ENCODE results near the gene AFF3.

AFF3 gene

GRCh38 chr2:99911736-99912135 lies 230.7 kb downstream of the AFF3 start:
- TF ChIP-seq TSHZ2 (CRISPR knock-in tag; IDR thresholded peaks at IDR 0.05) (no peak), ZNF565 (CRISPR knock-in tag; conservative IDR thresholded peaks at IDR 0.05; ENCODE audit: low read depth) (no peak), SNAI2 (CRISPR knock-in tag; IDR thresholded peaks at IDR 0.05) (no peak), CREB5 (CRISPR knock-in tag; IDR thresholded peaks at IDR 0.05; ENCODE audit: low read depth) (no peak)
- TF ChIP-seq, protein P1, sequence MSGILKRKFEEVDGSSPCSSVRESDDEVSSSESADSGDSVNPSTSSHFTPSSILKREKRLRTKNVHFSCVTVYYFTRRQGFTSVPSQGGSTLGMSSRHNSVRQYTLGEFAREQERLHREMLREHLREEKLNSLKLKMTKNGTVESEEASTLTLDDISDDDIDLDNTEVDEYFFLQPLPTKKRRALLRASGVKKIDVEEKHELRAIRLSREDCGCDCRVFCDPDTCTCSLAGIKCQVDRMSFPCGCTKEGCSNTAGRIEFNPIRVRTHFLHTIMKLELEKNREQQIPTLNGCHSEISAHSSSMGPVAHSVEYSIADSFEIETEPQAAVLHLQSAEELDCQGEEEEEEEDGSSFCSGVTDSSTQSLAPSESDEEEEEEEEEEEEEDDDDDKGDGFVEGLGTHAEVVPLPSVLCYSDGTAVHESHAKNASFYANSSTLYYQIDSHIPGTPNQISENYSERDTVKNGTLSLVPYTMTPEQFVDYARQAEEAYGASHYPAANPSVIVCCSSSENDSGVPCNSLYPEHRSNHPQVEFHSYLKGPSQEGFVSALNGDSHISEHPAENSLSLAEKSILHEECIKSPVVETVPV (CRISPR knock-in tag; IDR thresholded peaks at IDR 0.05): no peak

DNA sequence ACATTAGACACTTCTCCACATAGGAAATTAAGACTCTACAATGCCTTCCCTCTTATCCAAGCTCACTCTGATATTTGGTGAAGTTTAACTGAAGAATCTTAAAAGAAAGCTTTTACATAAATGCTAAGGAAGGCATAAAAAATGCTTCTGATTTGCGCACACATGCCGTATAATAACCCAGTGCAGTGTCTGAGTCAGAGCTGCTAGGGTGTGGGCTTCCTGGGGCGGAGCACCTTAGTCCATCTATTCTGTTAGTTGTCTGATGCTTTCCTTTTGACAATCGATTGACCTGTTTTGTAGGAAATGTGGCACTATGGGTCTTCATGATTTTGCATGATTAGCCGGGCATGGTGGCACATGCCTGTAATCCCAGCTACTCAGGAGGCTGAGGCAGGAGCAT lies 231.5 kb downstream of the AFF3 start:
- TF ChIP-seq ESRRG (CRISPR knock-in tag; IDR thresholded peaks at IDR 0.05) (no peak), ZNF565 (CRISPR knock-in tag; conservative IDR thresholded peaks at IDR 0.05; ENCODE audit: low read depth) (no peak), ISL1 (CRISPR knock-in tag; IDR thresholded peaks at IDR 0.05) (no peak), RARB (CRISPR knock-in tag; IDR thresholded peaks at IDR 0.05) (no peak), PPARA (CRISPR knock-in tag; IDR thresholded peaks at IDR 0.05; ENCODE audit: borderline replicate concordance) (no peak), ZFP3 (CRISPR knock-in tag; IDR thresholded peaks at IDR 0.05) (no peak), CSDC2 (CRISPR knock-in tag; IDR thresholded peaks at IDR 0.05) (no peak), CREB5 (CRISPR knock-in tag; IDR thresholded peaks at IDR 0.05; ENCODE audit: low read depth) (no peak), TOX (CRISPR knock-in tag; IDR thresholded peaks at IDR 0.05; ENCODE audit: borderline replicate concordance) (no peak), ZNF70 (CRISPR knock-in tag; IDR thresholded peaks at IDR 0.05) (no peak), TCF4 (CRISPR knock-in tag; IDR thresholded peaks at IDR 0.05; ENCODE audit: borderline replicate concordance) (no peak), GLIS3 (CRISPR knock-in tag; IDR thresholded peaks at IDR 0.05) (no peak), POU6F1 (CRISPR knock-in tag; IDR thresholded peaks at IDR 0.05; ENCODE audit: borderline replicate concordance, low read depth) (no peak), BACH2 (CRISPR knock-in tag; IDR thresholded peaks at IDR 0.05; ENCODE audit: borderline replicate concordance) (no peak), PATZ1 (CRISPR knock-in tag; IDR thresholded peaks at IDR 0.05; ENCODE audit: borderline replicate concordance) (no peak), SNAI2 (CRISPR knock-in tag; IDR thresholded peaks at IDR 0.05) (no peak), ZNF8 (CRISPR knock-in tag; IDR thresholded peaks at IDR 0.05) (no peak), ZFP30 (CRISPR knock-in tag; IDR thresholded peaks at IDR 0.05) (no peak), TSHZ2 (CRISPR knock-in tag; IDR thresholded peaks at IDR 0.05) (no peak)
- TF ChIP-seq, protein P1 (CRISPR knock-in tag; IDR thresholded peaks at IDR 0.05): no peak
- ATAC-seq: no peak

More at GRCh38 chr2:99911736-99912135, 230.7 kb downstream of the AFF3 start:
- no peak for ATAC-seq

All from SK-N-SH treated with all-trans-retinoic acid at 6 μM for 48 hours (cell line).